ENCODE measurements around the gene C11orf21. TPM values are rescaled to one million over a fixed set of nuclear protein-coding genes. Genes with fewer than 3 reads are reported as not detected.
A peak's percentile ranks its signal among the peaks of the same experiment; 100 is the strongest.

The C11orf21 gene
- total RNA-seq, 1 donor from 2014 or later: 12.1 TPM

- H3K36me3 ChIP-seq: no peaks in the 10 kb centered on the region
- intact Hi-C loops (cut with DNase I): no loop called here
- H3K27ac ChIP-seq: no peak overlapping the region
- no peak for TF ChIP-seq CTCF (IDR thresholded peaks at IDR 0.05)
- no peaks in the 10 kb centered on the region for H3K4me1 ChIP-seq
- H3K9me3 ChIP-seq: no peaks in the 10 kb centered on the region
- ATAC-seq: no peak
- H3K4me3 ChIP-seq: no peak overlapping the region
- no peak for DNase-seq
- no peaks in the 10 kb centered on the region for H3K27me3 ChIP-seq (ENCODE audit: low read depth)
Observed at GRCh38 chr11:2331404-2331803, 29.7 kb upstream of the C11orf21 start.

GRCh38 chr11:2330696-2331095, 29.0 kb upstream of the C11orf21 start:
- H3K4me1 ChIP-seq: no peaks in the 10 kb centered on the region
- H3K27me3 ChIP-seq (ENCODE audit: low read depth): no peaks in the 10 kb centered on the region
- H3K9me3 ChIP-seq: no peaks in the 10 kb centered on the region
- H3K4me3 ChIP-seq: no peak overlapping the region
- no peak for TF ChIP-seq CTCF (IDR thresholded peaks at IDR 0.05)
- DNase-seq: no peak
- no peaks in the 10 kb centered on the region for H3K36me3 ChIP-seq
- ATAC-seq: no peak
- no peak overlapping the region for H3K27ac ChIP-seq
- intact Hi-C loops (cut with DNase I): no loop called here

- no peak for TF ChIP-seq CTCF (IDR thresholded peaks at IDR 0.05)
- no peak for ATAC-seq
- intact Hi-C loops (cut with DNase I): no loop called here
Observed at GRCh38 chr11:2329551-2329950, 27.8 kb upstream of the C11orf21 start.

GRCh38 chr11:2328656-2329354, 27.1 kb upstream of the C11orf21 start:
- H3K36me3 ChIP-seq: no peaks in the 10 kb centered on the region
- no peaks in the 10 kb centered on the region for H3K27me3 ChIP-seq (ENCODE audit: low read depth)
- no peak for TF ChIP-seq CTCF (IDR thresholded peaks at IDR 0.05)
- H3K27ac ChIP-seq: no peak overlapping the region
- H3K4me1 ChIP-seq: no peaks in the 10 kb centered on the region
- intact Hi-C loops (cut with DNase I): no loop called here
- DNase-seq (no peak), ATAC-seq (no peak)
- H3K9me3 ChIP-seq: no peaks in the 10 kb centered on the region
- H3K4me3 ChIP-seq: no peak overlapping the region

More at GRCh38 chr11:2329551-2329950, 27.8 kb upstream of the C11orf21 start:
- Histone ChIP-seq H3K36me3 (no peaks in the 10 kb centered on the region), H3K27me3 (ENCODE audit: low read depth) (no peaks in the 10 kb centered on the region), H3K27ac (no peak overlapping the region), H3K4me3 (no peak overlapping the region), H3K9me3 (no peaks in the 10 kb centered on the region), H3K4me1 (no peaks in the 10 kb centered on the region)
- no peak for DNase-seq

- ATAC-seq: peak; percentile 28 to 33
- DNase-seq: no peak
- Histone ChIP-seq H3K27ac (no peak overlapping the region), H3K4me3 (no peak overlapping the region), H3K4me1 (no peaks in the 10 kb centered on the region), H3K9me3 (no peaks in the 10 kb centered on the region), H3K27me3 (ENCODE audit: low read depth) (no peaks in the 10 kb centered on the region), H3K36me3 (no peaks in the 10 kb centered on the region)
- no peak for TF ChIP-seq CTCF (IDR thresholded peaks at IDR 0.05)
- intact Hi-C loops (cut with DNase I): no loop called here
Observed at GRCh38 chr11:2328021-2328420, 26.3 kb upstream of the C11orf21 start.

Measured in lower lobe of right lung (tissue), 2 donors.